HG03066 (cell line): ENCODE data around the gene TSPAN3.

Experiments used
- ATAC-seq: cut with Tn5 transposase; IDR thresholded peaks from one replicate; pipeline ENCODE4 v1.9.1; 2021; ENCODE audit warnings: low read depth; ENCODE audit not compliant: unreplicated experiment

Gene TSPAN3

GRCh38 chr15:77057685-77058084, 13.2 kb downstream of the TSPAN3 start:
- ATAC-seq: no peak

GRCh38 chr15:77057072-77057471, 13.8 kb downstream of the TSPAN3 start:
- no peak for ATAC-seq

- ATAC-seq: no peak
Measured at GRCh38 chr15:77053709-77054108, 17.2 kb downstream of the TSPAN3 start.

GRCh38 chr15:77052556-77052955, 18.4 kb downstream of the TSPAN3 start:
- no peak for ATAC-seq

- ATAC-seq: no peak
Measured at GRCh38 chr15:77048135-77048876, 22.6 kb downstream of the TSPAN3 start.

GRCh38 chr15:77046704-77047412, 24.1 kb downstream of the TSPAN3 start:
- no peak for ATAC-seq

GRCh38 chr15:77045985-77046384, 24.9 kb downstream of the TSPAN3 start:
- no peak for ATAC-seq

- no peak for ATAC-seq
Measured at GRCh38 chr15:77044228-77045042, 26.5 kb downstream of the TSPAN3 start.

- no peak for ATAC-seq
Measured at GRCh38 chr15:77042955-77043920, 27.7 kb downstream of the TSPAN3 start.

- ATAC-seq: no peak
Measured at GRCh38 chr15:77042245-77042919, 28.5 kb downstream of the TSPAN3 start.

- no peak for ATAC-seq
Measured at GRCh38 chr15:77040673-77041072, 30.2 kb downstream of the TSPAN3 start.

- ATAC-seq: no peak
Measured at GRCh38 chr15:77039848-77040247, 31.1 kb downstream of the TSPAN3 start.

GRCh38 chr15:77039217-77039533, 31.7 kb downstream of the TSPAN3 start:
- no peak for ATAC-seq

- no peak for ATAC-seq
Measured at GRCh38 chr15:77038312-77039216, 32.3 kb downstream of the TSPAN3 start.

- ATAC-seq: no peak
Measured at GRCh38 chr15:77037388-77038209, 33.3 kb downstream of the TSPAN3 start.

- ATAC-seq: no peak
Measured at GRCh38 chr15:77036537-77037387, 34.1 kb downstream of the TSPAN3 start.

- ATAC-seq: no peak
Measured at GRCh38 chr15:77035999-77036471, 34.9 kb downstream of the TSPAN3 start.
